K562 (cell line): ENCODE results near the gene KLRC4. TPM values are rescaled to one million over a fixed set of nuclear protein-coding genes. Genes with fewer than 3 reads are reported as not detected.

Experiments used
- GTF2B ChIP-seq: IDR thresholded peaks from 2 replicates; pipeline ENCODE4 v1.6.1; 2011; ENCODE audit not compliant: insufficient read length; ENCODE audit errors: extremely low read depth
- L3MBTL2 ChIP-seq: fragments of 450-650 bp; IDR thresholded peaks from 2 replicates; pipeline ENCODE4 v1.6.1; 2016; ENCODE audit warnings: mild to moderate bottlenecking, moderate library complexity
- PRMT5 ChIP-seq: sonication (generic); formaldehyde crosslinking; IDR thresholded peaks from 2 replicates; pipeline ENCODE4 v1.5.0; 2020; ENCODE audit warnings: missing genetic modification reagents
- SOX6 ChIP-seq: fragments of 450-650 bp; IDR thresholded peaks from 2 replicates; pipeline ENCODE4 v1.6.1; 2014; ENCODE audit warnings: mild to moderate bottlenecking
- polyA plus RNA-seq, 8 experiments: library from polyadenylated mRNA; depleted of rRNA in 4 of 8; stranded (reverse) in 5 of 8; unstranded in 3 of 8; fragments of >200 nt; fragmentation: Nextera tagmentation in 2 of 8; fragmentation: Illumina TruSeq in 1 of 8; extraction: Ambion mirVana in 2 of 8; extraction: Trizol in 1 of 8; gene quantifications; 2 replicates each; pipeline versions ENCODE4 v1.2.1 to v1.2.3, GENCODE V29; 2011 to 2014; ENCODE audit warnings: inconsistent platforms in 1 of 8, missing spikeins in 1 of 8
- total RNA-seq, 7 experiments: library from RNA; depleted of rRNA in 6 of 7; stranded (reverse); fragments of >200 nt in 6 of 7; fragmentation: Illumina TruSeq in 2 of 7; extraction: Trizol in 2 of 7; gene quantifications; 2 replicates each; pipeline versions ENCODE4 v1.2.1 to v1.2.3, GENCODE V29; 2011 to 2021; ENCODE audit warnings: low replicate concordance in 1 of 7
- TF ChIP-seq, protein P1 (sequence below): sonication (generic); formaldehyde crosslinking; IDR thresholded peaks from 2 replicates; pipeline ENCODE4 v1.8.0; 2023; ENCODE audit warnings: mild to moderate bottlenecking, missing genetic modification reagents
- TF ChIP-seq, protein P2 (sequence below): sonication (generic); formaldehyde crosslinking; IDR thresholded peaks from 2 replicates; pipeline ENCODE4 v1.8.0; 2022; ENCODE audit warnings: missing genetic modification reagents, mild to moderate bottlenecking, borderline replicate concordance
- TF ChIP-seq, protein P3 (sequence below): fragments of 450-650 bp; IDR thresholded peaks from 2 replicates; pipeline ENCODE4 v1.6.1; 2016; ENCODE audit warnings: mild to moderate bottlenecking, moderate library complexity

Gene KLRC4
- total and polyA plus RNA-seq, 9 of the 15 experiments (the other 6 are each of a cell fraction or from before 2014, with no cell fraction given), result 0.17 TPM; not detected in 8

DNA sequence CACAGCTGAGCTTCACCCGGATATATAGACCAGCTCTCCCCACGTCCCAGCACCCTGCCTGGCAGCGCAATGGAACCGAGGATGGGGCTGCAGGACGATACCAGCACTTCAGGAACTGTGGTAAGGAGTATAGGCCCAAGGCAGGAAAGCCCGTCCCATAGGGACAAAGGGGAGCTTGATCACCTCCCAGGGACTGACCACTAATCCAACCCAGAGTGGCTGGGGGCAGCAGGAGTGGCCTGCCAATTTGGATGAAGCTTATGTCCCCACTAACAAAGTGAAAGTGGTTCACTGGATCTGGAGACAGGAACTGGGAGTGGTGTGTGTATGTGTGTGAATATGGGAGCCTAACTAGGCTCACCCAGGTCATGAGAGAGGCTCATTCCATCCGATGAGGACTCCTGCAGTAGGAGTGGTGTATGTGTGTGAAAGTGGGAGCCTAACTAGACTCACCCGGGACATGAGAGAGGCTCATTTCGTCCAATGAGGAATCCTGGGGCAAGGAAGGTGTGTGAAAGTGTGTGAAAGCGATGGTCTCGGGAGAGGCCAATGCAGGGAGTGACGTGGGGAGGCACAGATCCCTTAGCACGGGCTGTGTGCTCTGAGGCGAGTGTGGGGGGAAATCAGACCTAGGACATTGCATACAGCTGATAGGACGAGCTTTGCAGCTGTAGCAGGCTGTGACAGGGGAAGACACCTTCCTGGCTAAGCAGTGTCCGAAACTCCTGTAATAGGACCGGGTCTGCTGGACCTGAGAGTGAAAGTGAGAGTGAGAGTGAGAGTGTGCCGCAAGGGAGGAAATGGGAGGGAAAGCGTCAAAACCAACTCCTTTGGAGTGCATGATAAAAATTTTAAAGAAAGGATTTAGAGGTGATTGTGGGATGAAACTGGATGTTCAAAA is 45.4 kb downstream of the KLRC4 start (continued):
- TF ChIP-seq, protein P1, sequence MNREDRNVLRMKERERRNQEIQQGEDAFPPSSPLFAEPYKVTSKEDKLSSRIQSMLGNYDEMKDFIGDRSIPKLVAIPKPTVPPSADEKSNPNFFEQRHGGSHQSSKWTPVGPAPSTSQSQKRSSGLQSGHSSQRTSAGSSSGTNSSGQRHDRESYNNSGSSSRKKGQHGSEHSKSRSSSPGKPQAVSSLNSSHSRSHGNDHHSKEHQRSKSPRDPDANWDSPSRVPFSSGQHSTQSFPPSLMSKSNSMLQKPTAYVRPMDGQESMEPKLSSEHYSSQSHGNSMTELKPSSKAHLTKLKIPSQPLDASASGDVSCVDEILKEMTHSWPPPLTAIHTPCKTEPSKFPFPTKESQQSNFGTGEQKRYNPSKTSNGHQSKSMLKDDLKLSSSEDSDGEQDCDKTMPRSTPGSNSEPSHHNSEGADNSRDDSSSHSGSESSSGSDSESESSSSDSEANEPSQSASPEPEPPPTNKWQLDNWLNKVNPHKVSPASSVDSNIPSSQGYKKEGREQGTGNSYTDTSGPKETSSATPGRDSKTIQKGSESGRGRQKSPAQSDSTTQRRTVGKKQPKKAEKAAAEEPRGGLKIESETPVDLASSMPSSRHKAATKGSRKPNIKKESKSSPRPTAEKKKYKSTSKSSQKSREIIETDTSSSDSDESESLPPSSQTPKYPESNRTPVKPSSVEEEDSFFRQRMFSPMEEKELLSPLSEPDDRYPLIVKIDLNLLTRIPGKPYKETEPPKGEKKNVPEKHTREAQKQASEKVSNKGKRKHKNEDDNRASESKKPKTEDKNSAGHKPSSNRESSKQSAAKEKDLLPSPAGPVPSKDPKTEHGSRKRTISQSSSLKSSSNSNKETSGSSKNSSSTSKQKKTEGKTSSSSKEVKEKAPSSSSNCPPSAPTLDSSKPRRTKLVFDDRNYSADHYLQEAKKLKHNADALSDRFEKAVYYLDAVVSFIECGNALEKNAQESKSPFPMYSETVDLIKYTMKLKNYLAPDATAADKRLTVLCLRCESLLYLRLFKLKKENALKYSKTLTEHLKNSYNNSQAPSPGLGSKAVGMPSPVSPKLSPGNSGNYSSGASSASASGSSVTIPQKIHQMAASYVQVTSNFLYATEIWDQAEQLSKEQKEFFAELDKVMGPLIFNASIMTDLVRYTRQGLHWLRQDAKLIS (CRISPR knock-in tag), result peak; percentile 76; the same call in 1 of the 2 replicates
- peak; percentile 14; the same call in 1 of the 2 replicates for TF ChIP-seq L3MBTL2
- TF ChIP-seq GTF2B, result no peak
- TF ChIP-seq SOX6, result no peak
- TF ChIP-seq, protein P2, sequence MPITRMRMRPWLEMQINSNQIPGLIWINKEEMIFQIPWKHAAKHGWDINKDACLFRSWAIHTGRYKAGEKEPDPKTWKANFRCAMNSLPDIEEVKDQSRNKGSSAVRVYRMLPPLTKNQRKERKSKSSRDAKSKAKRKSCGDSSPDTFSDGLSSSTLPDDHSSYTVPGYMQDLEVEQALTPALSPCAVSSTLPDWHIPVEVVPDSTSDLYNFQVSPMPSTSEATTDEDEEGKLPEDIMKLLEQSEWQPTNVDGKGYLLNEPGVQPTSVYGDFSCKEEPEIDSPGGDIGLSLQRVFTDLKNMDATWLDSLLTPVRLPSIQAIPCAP (CRISPR knock-in tag), result no peak
- no peak for TF ChIP-seq PRMT5 (CRISPR knock-in tag)
- TF ChIP-seq, protein P3, sequence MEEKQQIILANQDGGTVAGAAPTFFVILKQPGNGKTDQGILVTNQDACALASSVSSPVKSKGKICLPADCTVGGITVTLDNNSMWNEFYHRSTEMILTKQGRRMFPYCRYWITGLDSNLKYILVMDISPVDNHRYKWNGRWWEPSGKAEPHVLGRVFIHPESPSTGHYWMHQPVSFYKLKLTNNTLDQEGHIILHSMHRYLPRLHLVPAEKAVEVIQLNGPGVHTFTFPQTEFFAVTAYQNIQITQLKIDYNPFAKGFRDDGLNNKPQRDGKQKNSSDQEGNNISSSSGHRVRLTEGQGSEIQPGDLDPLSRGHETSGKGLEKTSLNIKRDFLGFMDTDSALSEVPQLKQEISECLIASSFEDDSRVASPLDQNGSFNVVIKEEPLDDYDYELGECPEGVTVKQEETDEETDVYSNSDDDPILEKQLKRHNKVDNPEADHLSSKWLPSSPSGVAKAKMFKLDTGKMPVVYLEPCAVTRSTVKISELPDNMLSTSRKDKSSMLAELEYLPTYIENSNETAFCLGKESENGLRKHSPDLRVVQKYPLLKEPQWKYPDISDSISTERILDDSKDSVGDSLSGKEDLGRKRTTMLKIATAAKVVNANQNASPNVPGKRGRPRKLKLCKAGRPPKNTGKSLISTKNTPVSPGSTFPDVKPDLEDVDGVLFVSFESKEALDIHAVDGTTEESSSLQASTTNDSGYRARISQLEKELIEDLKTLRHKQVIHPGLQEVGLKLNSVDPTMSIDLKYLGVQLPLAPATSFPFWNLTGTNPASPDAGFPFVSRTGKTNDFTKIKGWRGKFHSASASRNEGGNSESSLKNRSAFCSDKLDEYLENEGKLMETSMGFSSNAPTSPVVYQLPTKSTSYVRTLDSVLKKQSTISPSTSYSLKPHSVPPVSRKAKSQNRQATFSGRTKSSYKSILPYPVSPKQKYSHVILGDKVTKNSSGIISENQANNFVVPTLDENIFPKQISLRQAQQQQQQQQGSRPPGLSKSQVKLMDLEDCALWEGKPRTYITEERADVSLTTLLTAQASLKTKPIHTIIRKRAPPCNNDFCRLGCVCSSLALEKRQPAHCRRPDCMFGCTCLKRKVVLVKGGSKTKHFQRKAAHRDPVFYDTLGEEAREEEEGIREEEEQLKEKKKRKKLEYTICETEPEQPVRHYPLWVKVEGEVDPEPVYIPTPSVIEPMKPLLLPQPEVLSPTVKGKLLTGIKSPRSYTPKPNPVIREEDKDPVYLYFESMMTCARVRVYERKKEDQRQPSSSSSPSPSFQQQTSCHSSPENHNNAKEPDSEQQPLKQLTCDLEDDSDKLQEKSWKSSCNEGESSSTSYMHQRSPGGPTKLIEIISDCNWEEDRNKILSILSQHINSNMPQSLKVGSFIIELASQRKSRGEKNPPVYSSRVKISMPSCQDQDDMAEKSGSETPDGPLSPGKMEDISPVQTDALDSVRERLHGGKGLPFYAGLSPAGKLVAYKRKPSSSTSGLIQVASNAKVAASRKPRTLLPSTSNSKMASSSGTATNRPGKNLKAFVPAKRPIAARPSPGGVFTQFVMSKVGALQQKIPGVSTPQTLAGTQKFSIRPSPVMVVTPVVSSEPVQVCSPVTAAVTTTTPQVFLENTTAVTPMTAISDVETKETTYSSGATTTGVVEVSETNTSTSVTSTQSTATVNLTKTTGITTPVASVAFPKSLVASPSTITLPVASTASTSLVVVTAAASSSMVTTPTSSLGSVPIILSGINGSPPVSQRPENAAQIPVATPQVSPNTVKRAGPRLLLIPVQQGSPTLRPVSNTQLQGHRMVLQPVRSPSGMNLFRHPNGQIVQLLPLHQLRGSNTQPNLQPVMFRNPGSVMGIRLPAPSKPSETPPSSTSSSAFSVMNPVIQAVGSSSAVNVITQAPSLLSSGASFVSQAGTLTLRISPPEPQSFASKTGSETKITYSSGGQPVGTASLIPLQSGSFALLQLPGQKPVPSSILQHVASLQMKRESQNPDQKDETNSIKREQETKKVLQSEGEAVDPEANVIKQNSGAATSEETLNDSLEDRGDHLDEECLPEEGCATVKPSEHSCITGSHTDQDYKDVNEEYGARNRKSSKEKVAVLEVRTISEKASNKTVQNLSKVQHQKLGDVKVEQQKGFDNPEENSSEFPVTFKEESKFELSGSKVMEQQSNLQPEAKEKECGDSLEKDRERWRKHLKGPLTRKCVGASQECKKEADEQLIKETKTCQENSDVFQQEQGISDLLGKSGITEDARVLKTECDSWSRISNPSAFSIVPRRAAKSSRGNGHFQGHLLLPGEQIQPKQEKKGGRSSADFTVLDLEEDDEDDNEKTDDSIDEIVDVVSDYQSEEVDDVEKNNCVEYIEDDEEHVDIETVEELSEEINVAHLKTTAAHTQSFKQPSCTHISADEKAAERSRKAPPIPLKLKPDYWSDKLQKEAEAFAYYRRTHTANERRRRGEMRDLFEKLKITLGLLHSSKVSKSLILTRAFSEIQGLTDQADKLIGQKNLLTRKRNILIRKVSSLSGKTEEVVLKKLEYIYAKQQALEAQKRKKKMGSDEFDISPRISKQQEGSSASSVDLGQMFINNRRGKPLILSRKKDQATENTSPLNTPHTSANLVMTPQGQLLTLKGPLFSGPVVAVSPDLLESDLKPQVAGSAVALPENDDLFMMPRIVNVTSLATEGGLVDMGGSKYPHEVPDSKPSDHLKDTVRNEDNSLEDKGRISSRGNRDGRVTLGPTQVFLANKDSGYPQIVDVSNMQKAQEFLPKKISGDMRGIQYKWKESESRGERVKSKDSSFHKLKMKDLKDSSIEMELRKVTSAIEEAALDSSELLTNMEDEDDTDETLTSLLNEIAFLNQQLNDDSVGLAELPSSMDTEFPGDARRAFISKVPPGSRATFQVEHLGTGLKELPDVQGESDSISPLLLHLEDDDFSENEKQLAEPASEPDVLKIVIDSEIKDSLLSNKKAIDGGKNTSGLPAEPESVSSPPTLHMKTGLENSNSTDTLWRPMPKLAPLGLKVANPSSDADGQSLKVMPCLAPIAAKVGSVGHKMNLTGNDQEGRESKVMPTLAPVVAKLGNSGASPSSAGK, result 0 out of 2 replicates have a peak, but pooled peaks have one; percentile 33
